HCT116 (cell line): Measurements from ENCODE around the gene ANKDD1A. TPM values are rescaled to one million over a fixed set of nuclear protein-coding genes. Genes with fewer than 3 reads are reported as not detected.

ENCODE experiments used
- ATAC-seq: fragments of 200-7000 bp; cut with Tn5 transposase; 2 replicates; pipeline ENCODE4 v1.9.1; 2020; ENCODE audit warnings: mild to moderate bottlenecking, moderate library complexity
- BruUV-seq: library from RNA; stranded (reverse); fragments of 400-500 nt; replicated peaks from 2 replicates; lab custom pipeline; 2021; lab: Mats Ljungman, UMichigan
- CTCF ChIA-PET: fragments of 300-600 bp; sonication (Branson Sonifier 250); formaldehyde crosslinking; loops from one replicate; lab custom pipeline; 2021; ENCODE audit warnings: antibody characterized with exemption; lab: Charles Lee
- POLR2A ChIA-PET: fragments of 300-600, 350-600 bp; sonication (Branson Sonifier 250); formaldehyde crosslinking; loops from one replicate; lab custom pipeline; 2021; ENCODE audit warnings: antibody characterized with exemption; lab: Charles Lee
- RAD21 ChIA-PET, 2 experiments: fragments of 300-600 bp; sonication (Branson Sonifier 250); formaldehyde crosslinking; loops; one replicate each; lab custom pipeline; 2023; ENCODE audit warnings: low total read pairs in 2 of 2; ENCODE audit not compliant: uncharacterized antibody in 2 of 2, unreplicated experiment in 2 of 2, low non-redundant PET in 1 of 2; lab: Charles Lee
- DNase-seq: peaks from one replicate; pipeline ENCODE4 v3.0.0-alpha.2; 2010; ENCODE audit warnings: low read depth, low spot score
- H2AFZ ChIP-seq: fragments of 200-600 bp; shearing (Covaris generic), sonication (generic); 2 replicates; pipeline ENCODE4 v1.6.1; 2017; ENCODE audit warnings: low read depth, mixed run types, mixed read lengths, antibody characterized with exemption, low read length; ENCODE audit not compliant: poor library complexity, severe bottlenecking
- H3K27ac ChIP-seq: 2 replicates; pipeline ENCODE4 v1.5.1; 2012; ENCODE audit warnings: low read depth, low read length
- H3K27me3 ChIP-seq: fragments of 200-600 bp; sonication (generic); 2 replicates; pipeline ENCODE4 v1.6.1; 2016; ENCODE audit warnings: mixed run types, low read length, mixed read lengths; ENCODE audit not compliant: insufficient read depth
- H3K36me3 ChIP-seq, 2 experiments: fragments of 200-500 bp in 1 of 2; fragments of 200-600 bp in 1 of 2; sonication (Bioruptor generic) in 1 of 2; sonication (generic) in 1 of 2; 2 replicates each; pipeline versions ENCODE4 v1.5.1 to v1.6.1; 2014 to 2016; ENCODE audit warnings: low read length in 2 of 2, inconsistent platforms in 1 of 2, mixed read lengths in 1 of 2, mixed run types in 1 of 2; ENCODE audit not compliant: insufficient read depth in 2 of 2, control insufficient read depth in 1 of 2
- H3K4me1 ChIP-seq, 2 experiments: fragments of 200-600 bp in 1 of 2; sonication (generic) in 1 of 2; 2 replicates each; pipeline versions ENCODE4 v1.5.1 to v1.6.1; 2012 to 2017; ENCODE audit warnings: low read length in 2 of 2, inconsistent platforms in 1 of 2, mild to moderate bottlenecking in 1 of 2, mixed read lengths in 1 of 2, mixed run types in 1 of 2, moderate library complexity in 1 of 2; ENCODE audit not compliant: insufficient read depth in 2 of 2, control insufficient read depth in 1 of 2
- H3K4me2 ChIP-seq: fragments of 200-600 bp; sonication (generic); 2 replicates; pipeline ENCODE4 v1.6.1; 2017; ENCODE audit warnings: mixed run types, low read length, mixed read lengths
- H3K4me3 ChIP-seq, 2 experiments: fragments of 200-600 bp in 1 of 2; sonication (generic) in 1 of 2; replicated peaks in 1 of 2; 2 replicates each; pipeline ENCODE4 v1.5.1; 2011 to 2016; ENCODE audit warnings: low read length in 2 of 2, control low read depth in 1 of 2, low read depth in 1 of 2, mild to moderate bottlenecking in 1 of 2, mixed read lengths in 1 of 2, mixed run types in 1 of 2
- H3K79me2 ChIP-seq: fragments of 200-600 bp; sonication (generic); 2 replicates; pipeline ENCODE4 v1.6.1; 2017; ENCODE audit warnings: mild to moderate bottlenecking, mixed run types, low read length, moderate library complexity, mixed read lengths; ENCODE audit not compliant: insufficient read depth
- H3K9ac ChIP-seq: fragments of 200-600 bp; sonication (generic); 2 replicates; pipeline ENCODE4 v1.6.1; 2016; ENCODE audit warnings: low read length, mixed read lengths
- H3K9me2 ChIP-seq: fragments of 200-600 bp; sonication (generic), shearing (Covaris generic); 2 replicates; pipeline ENCODE4 v1.6.1; 2017; ENCODE audit warnings: mixed run types, mild to moderate bottlenecking, moderate library complexity; ENCODE audit not compliant: insufficient read depth
- H3K9me3 ChIP-seq, 2 experiments: fragments of 200-500 bp in 1 of 2; fragments of 200-600 bp in 1 of 2; sonication (Bioruptor generic) in 1 of 2; sonication (generic) in 1 of 2; 2 replicates each; pipeline ENCODE4 v1.6.1; 2014 to 2017; ENCODE audit warnings: low read length in 2 of 2, mixed read lengths in 2 of 2, inconsistent platforms in 1 of 2, low read depth in 1 of 2, mild to moderate bottlenecking in 1 of 2, mixed run types in 1 of 2, moderate library complexity in 1 of 2; ENCODE audit not compliant: control insufficient read depth in 1 of 2, insufficient read depth in 1 of 2
- H4K20me1 ChIP-seq: fragments of 200-600 bp; sonication (generic), shearing (Covaris generic); 2 replicates; pipeline ENCODE4 v1.6.1; 2017; ENCODE audit warnings: mixed run types, mild to moderate bottlenecking, moderate library complexity; ENCODE audit not compliant: insufficient read depth
- CBX3 ChIP-seq: IDR thresholded peaks from 2 replicates; pipeline ENCODE4 v1.6.1; 2012; ENCODE audit warnings: low read depth
- CTCF ChIP-seq, 3 experiments: fragments of 200-600 bp in 1 of 3; sonication (generic) in 1 of 3; IDR thresholded peaks in 2 of 3; conservative IDR thresholded peaks in 1 of 3; 2 replicates each; pipeline ENCODE4 v1.5.1; 2012 to 2017; ENCODE audit warnings: low read depth in 2 of 3, low read length in 2 of 3, antibody characterized with exemption in 1 of 3, borderline replicate concordance in 1 of 3, control low read depth in 1 of 3, mild to moderate bottlenecking in 1 of 3, mixed read lengths in 1 of 3, mixed run types in 1 of 3, moderate library complexity in 1 of 3; ENCODE audit not compliant: insufficient read depth in 1 of 3
- ELF1 ChIP-seq: IDR thresholded peaks from 2 replicates; pipeline ENCODE4 v1.6.1; 2012; ENCODE audit warnings: low read depth, borderline replicate concordance
- EZH2 ChIP-seq: fragments of 200-600 bp; sonication (generic); IDR thresholded peaks from 2 replicates; pipeline ENCODE4 v1.6.1; 2017; ENCODE audit warnings: antibody characterized with exemption, mixed run types
- EZH2phosphoT487 ChIP-seq: fragments of 200-600 bp; IDR thresholded peaks from 2 replicates; pipeline ENCODE4 v1.6.1; 2018; ENCODE audit warnings: antibody characterized with exemption, borderline replicate concordance
- POLR2A ChIP-seq: IDR thresholded peaks from 2 replicates; pipeline ENCODE4 v1.7.0; 2011; ENCODE audit warnings: borderline replicate concordance; ENCODE audit not compliant: insufficient read depth, insufficient read length; ENCODE audit errors: extremely low read depth
- RAD21 ChIP-seq: IDR thresholded peaks from 2 replicates; pipeline ENCODE4 v1.6.1; 2012; ENCODE audit warnings: low read depth, mild to moderate bottlenecking
- SIN3A ChIP-seq: IDR thresholded peaks from 2 replicates; pipeline ENCODE4 v1.6.1; 2012; ENCODE audit warnings: low read depth
- SP1 ChIP-seq: IDR thresholded peaks from 2 replicates; pipeline ENCODE4 v1.6.1; 2012; ENCODE audit warnings: low read depth
- TCF7L2 ChIP-seq: IDR thresholded peaks from 2 replicates; pipeline ENCODE4 v1.7.0; 2011; ENCODE audit warnings: borderline replicate concordance, inconsistent platforms; ENCODE audit not compliant: insufficient read depth, insufficient read length; ENCODE audit errors: extremely low read depth
- ZFX ChIP-seq: fragments of 450-650 bp; IDR thresholded peaks from 2 replicates; pipeline ENCODE4 v1.6.1; 2017
- ZNF274 ChIP-seq: fragments of 200-500 bp; sonication (Bioruptor generic); IDR thresholded peaks from 2 replicates; pipeline ENCODE4 v1.6.1; 2014; ENCODE audit warnings: mild to moderate bottlenecking, low read depth, low read length, inconsistent platforms
- intact Hi-C: fragments of 100-400 bp; cut with micrococcal nuclease; formaldehyde crosslinking; loops from 2 replicates; pipeline ENCODE4 v1.10.0; 2022
- total RNA-seq: library from RNA; stranded (reverse); gene quantifications from one replicate; pipeline ENCODE4 v1.2.1, GENCODE V29; 2021; ENCODE audit not compliant: unreplicated experiment
- TF ChIP-seq, protein P1 (sequence below): IDR thresholded peaks from 2 replicates; pipeline ENCODE4 v1.6.1; 2012

ANKDD1A gene
- total RNA-seq, 1 experiment from 2014 or later = 8.1 TPM

GRCh38 chr15:64892847-64893403 is 18.8 kb upstream of the ANKDD1A start:
- ATAC-seq = no peak
- H3K27me3 ChIP-seq = no peaks in the 10 kb centered on the region
- no peak overlapping the region for H3K27ac ChIP-seq
- RAD21 ChIA-PET = no interaction called here
- H2AFZ ChIP-seq = no peak overlapping the region
- no peaks in the 10 kb centered on the region for H3K79me2 ChIP-seq
- POLR2A ChIA-PET = no interaction called here
- no TSS peak for BruUV-seq
- H3K4me1 ChIP-seq = peaks cover 0 to 13% of the 10 kb centered on the region in 2 experiments; a peak in 1 of 4 replicates
- H3K9ac ChIP-seq = no peak overlapping the region
- H3K36me3 ChIP-seq = no peaks in the 10 kb centered on the region
- H3K9me3 ChIP-seq = no peaks in the 10 kb centered on the region
- CTCF ChIA-PET = no interaction called here
- TF ChIP-seq, protein P1, sequence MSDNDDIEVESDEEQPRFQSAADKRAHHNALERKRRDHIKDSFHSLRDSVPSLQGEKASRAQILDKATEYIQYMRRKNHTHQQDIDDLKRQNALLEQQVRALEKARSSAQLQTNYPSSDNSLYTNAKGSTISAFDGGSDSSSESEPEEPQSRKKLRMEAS = no peak
- no peak for TF ChIP-seq CBX3
- TF ChIP-seq EZH2 = no peak
- TF ChIP-seq ZNF274 = no peak
- TF ChIP-seq RAD21 = no peak
- TF ChIP-seq EZH2phosphoT487 = no peak
- TF ChIP-seq CTCF (IDR thresholded peaks at IDR 0.05 in 2 of 3, conservative IDR thresholded peaks at IDR 0.05 in 1 of 3; ENCODE audit: borderline replicate concordance in 1 of 3, insufficient read depth in 1 of 3, low read depth in 2 of 3, low read length in 2 of 3) = no peak
- TF ChIP-seq POLR2A = no peak
- TF ChIP-seq ELF1 = no peak
- no peak for TF ChIP-seq TCF7L2
- TF ChIP-seq SP1 = no peak
- TF ChIP-seq ZFX = no peak
- no peak for TF ChIP-seq SIN3A
- H3K9me2 ChIP-seq = no peaks in the 10 kb centered on the region
- H3K4me2 ChIP-seq = no peak overlapping the region
- intact Hi-C loops = no loop called here
- DNase-seq = no peak
- no peaks in the 10 kb centered on the region for H4K20me1 ChIP-seq
- H3K4me3 ChIP-seq = no peak overlapping the region
